ENCODE data around the gene RIPOR3.

GRCh38 chr20:50693001-50693400 lies 1.7 kb upstream of the RIPOR3 start:
- TF ChIP-seq, protein P1, sequence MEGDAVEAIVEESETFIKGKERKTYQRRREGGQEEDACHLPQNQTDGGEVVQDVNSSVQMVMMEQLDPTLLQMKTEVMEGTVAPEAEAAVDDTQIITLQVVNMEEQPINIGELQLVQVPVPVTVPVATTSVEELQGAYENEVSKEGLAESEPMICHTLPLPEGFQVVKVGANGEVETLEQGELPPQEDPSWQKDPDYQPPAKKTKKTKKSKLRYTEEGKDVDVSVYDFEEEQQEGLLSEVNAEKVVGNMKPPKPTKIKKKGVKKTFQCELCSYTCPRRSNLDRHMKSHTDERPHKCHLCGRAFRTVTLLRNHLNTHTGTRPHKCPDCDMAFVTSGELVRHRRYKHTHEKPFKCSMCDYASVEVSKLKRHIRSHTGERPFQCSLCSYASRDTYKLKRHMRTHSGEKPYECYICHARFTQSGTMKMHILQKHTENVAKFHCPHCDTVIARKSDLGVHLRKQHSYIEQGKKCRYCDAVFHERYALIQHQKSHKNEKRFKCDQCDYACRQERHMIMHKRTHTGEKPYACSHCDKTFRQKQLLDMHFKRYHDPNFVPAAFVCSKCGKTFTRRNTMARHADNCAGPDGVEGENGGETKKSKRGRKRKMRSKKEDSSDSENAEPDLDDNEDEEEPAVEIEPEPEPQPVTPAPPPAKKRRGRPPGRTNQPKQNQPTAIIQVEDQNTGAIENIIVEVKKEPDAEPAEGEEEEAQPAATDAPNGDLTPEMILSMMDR (IDR thresholded peaks at IDR 0.05; ENCODE audit: low read depth, low read length), result no peak
- TF ChIP-seq EZH2phosphoT487 (IDR thresholded peaks at IDR 0.05; ENCODE audit: low read depth), result no peak

Data from OCI-LY3 (cell line).